Renal cortex interstitium (tissue), 15 donors: ENCODE data around the gene NR1I3. TPM values are rescaled to one million over a fixed set of nuclear protein-coding genes. Genes with fewer than 3 reads are reported as not detected.
A peak's percentile ranks its signal among the peaks of the same experiment; 100 is the strongest.
"Not testable (repeated sequence)": the region's sequence is repeated elsewhere in the genome, so short reads cannot be mapped to it uniquely, and the experiment has no call there.

Experiments
- DNase-seq, 11 donors: peaks; one replicate each; pipeline ENCODE4 v3.0.0-alpha.2; 2013; ENCODE audit warnings: low read depth in 9 of 11, low spot score in 4 of 11; ENCODE audit errors: extremely low read depth in 1 of 11
- long read RNA-seq, 16 experiments: transcript quantifications; one replicate each; lab custom pipeline, GENCODE V29; 2026
- polyA plus RNA-seq, 3 donors: library from polyadenylated mRNA; unstranded; fragments of 120-200 nt; gene quantifications; one replicate each; pipeline ENCODE4 v1.2.1, GENCODE V29; 2013; ENCODE audit not compliant: insufficient read length in 3 of 3

The NR1I3 gene
- 1 to 10 TPM; 3.1 to 3.7 (median 3.4) TPM for polyA plus RNA-seq
- long read RNA-seq, donor 1 = 0 reads
- long read RNA-seq, donor 2 = 0 reads
- long read RNA-seq, donor 3, partial matches to known transcripts = 0 of 1 reads
- long read RNA-seq, donor 3, other reads (novel, unspliced or antisense) = 0 of 1 reads
- long read RNA-seq, donor 4 = 0 reads
- long read RNA-seq, donor 5 = 0 reads
- long read RNA-seq, donor 6 = 0 reads
- long read RNA-seq, donor 7 = 0 reads
- long read RNA-seq, donor 8 = 0 reads
- long read RNA-seq, donor 9 = 0 reads
- long read RNA-seq, donor 10 = 0 reads
- long read RNA-seq, donor 11 = 0 reads
- long read RNA-seq, donor 12 = 0 reads
- long read RNA-seq, donor 13 = 0 reads
- long read RNA-seq, donor 14, partial matches to known transcripts = 43 of 43 reads
- long read RNA-seq, donor 14, other reads (novel, unspliced or antisense) = 0 of 43 reads
- long read RNA-seq, donor 15 = 0 reads
- long read RNA-seq, donor 16, partial matches to known transcripts = 333 of 360 reads
- long read RNA-seq, donor 16, other reads (novel, unspliced or antisense) = 27 of 360 reads

- no peak for DNase-seq
These were observed at the start of gene NR1I3 for GRCh38 chr1:161238039-161238473. Gene NR1I3 (minus strand): TSS chr1:161238203. CDS start chr1:161236565, 1,638 bp downstream.

GRCh38 chr1:161287482-161288054, 49.6 kb upstream of the NR1I3 start:
- DNase-seq = no peak

GRCh38 chr1:161285521-161285920, 47.5 kb upstream of the NR1I3 start:
- no peak for DNase-seq

- DNase-seq = no peak
These were observed 47.1 kb upstream of the NR1I3 start for GRCh38 chr1:161285113-161285512.

GRCh38 chr1:161282991-161283390, 45.0 kb upstream of the NR1I3 start:
- no peak for DNase-seq

- no peak for DNase-seq
These were observed 36.9 kb upstream of the NR1I3 start for GRCh38 chr1:161274874-161275273.

GRCh38 chr1:161273402-161273801, 35.4 kb upstream of the NR1I3 start:
- DNase-seq = no peak

GRCh38 chr1:161267321-161267720, 29.3 kb upstream of the NR1I3 start:
- DNase-seq = no peak

GRCh38 chr1:161266836-161267235, 28.8 kb upstream of the NR1I3 start:
- no peak for DNase-seq

- DNase-seq = no peak
These were observed 28.2 kb upstream of the NR1I3 start for GRCh38 chr1:161266202-161266601.

- DNase-seq = no peak
These were observed 27.3 kb upstream of the NR1I3 start for GRCh38 chr1:161265305-161265704.

GRCh38 chr1:161261261-161262235, 23.5 kb upstream of the NR1I3 start:
- DNase-seq = no peak

GRCh38 chr1:161260376-161261260, 22.6 kb upstream of the NR1I3 start:
- DNase-seq = no peak

- no peak for DNase-seq
These were observed 21.8 kb upstream of the NR1I3 start for GRCh38 chr1:161259765-161260164.

- DNase-seq = no peak
These were observed 21.3 kb upstream of the NR1I3 start for GRCh38 chr1:161259345-161259702.

- DNase-seq = peak in 10 of 11 donors; percentile 31 to 63 (median 48)
These were observed 20.7 kb upstream of the NR1I3 start, which contains the start of gene PCP4L1 for GRCh38 chr1:161258439-161259344. Gene PCP4L1 (plus strand): TSS chr1:161258745. CDS start chr1:161258975, 230 bp downstream.

GRCh38 chr1:161257109-161257508, 19.1 kb upstream of the NR1I3 start:
- not testable (repeated sequence) for DNase-seq
